A549 (cell line): ENCODE measurements around the gene NTRK2. TPM values are rescaled to one million over a fixed set of nuclear protein-coding genes. Genes with fewer than 3 reads are reported as not detected.

Experiments
- ATAC-seq, 2 experiments: fragments of 200-7000 bp in 1 of 2; fragments of >200 bp in 1 of 2; cut with Nextera tagmentation in 1 of 2; cut with Tn5 transposase in 1 of 2; 3 replicates each; pipeline versions ENCODE4 v1.8.0 to v1.9.1; 2018 to 2020; ENCODE audit warnings: mild to moderate bottlenecking in 1 of 2, moderate library complexity in 1 of 2
- CTCF ChIA-PET: fragments of 300-600 bp; sonication (Branson Sonifier 250); formaldehyde crosslinking; extraction: SDS; loops from one replicate; lab custom pipeline; 2021; ENCODE audit warnings: antibody characterized with exemption, inconsistent platforms; lab: Yijun Ruan, JAX
- POLR2A ChIA-PET: fragments of 350-600 bp; formaldehyde crosslinking; extraction: SDS; loops from one replicate; lab custom pipeline; 2021; ENCODE audit warnings: antibody characterized with exemption, inconsistent platforms; lab: Yijun Ruan, JAX
- DNase-seq, 2 experiments: peaks; one replicate each; pipeline versions ENCODE4 v3.0.0 to v3.0.0-alpha.2; 2011 to 2016; ENCODE audit warnings: low read depth in 1 of 2, low spot score in 1 of 2
- FAIRE-seq: peaks from 2 replicates; lab custom pipeline; 2011; peaks lifted over from hg19 to GRCh38; lab: Jason Lieb, UNC
- H3K27ac ChIP-seq, 2 experiments: fragments of >200 bp; sonication (Bioruptor Twin); formaldehyde crosslinking; 3 replicates each; pipeline ENCODE4 v1.5.1; 2016 to 2017
- H3K4me1 ChIP-seq: fragments of >200 bp; sonication (Bioruptor Twin); formaldehyde crosslinking; 3 replicates; pipeline ENCODE4 v1.6.1; 2016
- H3K4me2 ChIP-seq: fragments of >200 bp; sonication (Bioruptor Twin); formaldehyde crosslinking; 3 replicates; pipeline ENCODE4 v1.6.1; 2016
- H3K4me3 ChIP-seq: fragments of >200 bp; sonication (Bioruptor Twin); formaldehyde crosslinking; 3 replicates; pipeline ENCODE4 v1.5.1; 2016
- H3K9me3 ChIP-seq: fragments of >200 bp; sonication (Bioruptor Twin); formaldehyde crosslinking; 3 replicates; pipeline ENCODE4 v1.6.1; 2016
- ATOH8 ChIP-seq: fragments of 250-450 bp; sonication (Bioruptor Pico); IDR thresholded peaks from 2 replicates; pipeline ENCODE4 v1.5.0; 2020; ENCODE audit warnings: low read depth, mild to moderate bottlenecking, moderate library complexity
- BHLHE40 ChIP-seq: IDR thresholded peaks from 2 replicates; pipeline ENCODE4 v1.6.1; 2012; ENCODE audit warnings: low read depth, low read length, inconsistent platforms
- CHD4 ChIP-seq: fragments of 200-600 bp; sonication (generic); IDR thresholded peaks from 2 replicates; pipeline ENCODE4 v1.6.1; 2016; ENCODE audit warnings: antibody characterized with exemption, mild to moderate bottlenecking, borderline replicate concordance
- CTCF ChIP-seq: fragments of >200 bp; sonication (Bioruptor Twin); formaldehyde crosslinking; IDR thresholded peaks from 3 replicates; pipeline ENCODE4 v1.5.1; 2016
- EHF ChIP-seq: fragments of 250-450 bp; sonication (Bioruptor Pico); IDR thresholded peaks from 2 replicates; pipeline ENCODE4 v1.5.0; 2020; ENCODE audit warnings: mild to moderate bottlenecking
- EHMT2 ChIP-seq: fragments of 200-600 bp; sonication (generic); IDR thresholded peaks from 2 replicates; pipeline ENCODE4 v1.6.1; 2016; ENCODE audit warnings: antibody characterized with exemption, low read depth, mild to moderate bottlenecking, moderate library complexity
- FOSL2 ChIP-seq, 2 experiments: fragments of 450-650 bp in 1 of 2; fragments of >200 bp in 1 of 2; sonication (Bioruptor Twin) in 1 of 2; formaldehyde crosslinking; IDR thresholded peaks; 2 replicates each; pipeline versions ENCODE4 v1.5.0 to v1.6.1; 2016 to 2020; ENCODE audit warnings: mild to moderate bottlenecking in 1 of 2, moderate library complexity in 1 of 2
- FOXS1 ChIP-seq: fragments of 250-450 bp; sonication (Bioruptor Pico); IDR thresholded peaks from 2 replicates; pipeline ENCODE4 v1.5.0; 2020; ENCODE audit warnings: mild to moderate bottlenecking, moderate library complexity
- HDAC2 ChIP-seq: fragments of 200-600 bp; sonication (generic); IDR thresholded peaks from 2 replicates; pipeline ENCODE4 v1.6.1; 2016
- HES2 ChIP-seq: fragments of >200 bp; sonication (Bioruptor Twin); formaldehyde crosslinking; IDR thresholded peaks from 2 replicates; pipeline ENCODE4 v1.6.1; 2016
- HMGXB4 ChIP-seq: fragments of 250-450 bp; sonication (Bioruptor Pico); IDR thresholded peaks from 2 replicates; pipeline ENCODE4 v1.5.0; 2021; ENCODE audit warnings: mild to moderate bottlenecking, moderate library complexity, borderline replicate concordance
- HOXA7 ChIP-seq: fragments of 250-450 bp; sonication (Bioruptor Pico); IDR thresholded peaks from 2 replicates; pipeline ENCODE4 v1.5.0; 2020; ENCODE audit warnings: mild to moderate bottlenecking, moderate library complexity
- HOXB13 ChIP-seq: fragments of 250-450 bp; sonication (Bioruptor Pico); IDR thresholded peaks from 2 replicates; pipeline ENCODE4 v1.5.0; 2020; ENCODE audit warnings: low read depth, mild to moderate bottlenecking, moderate library complexity
- MAX ChIP-seq: IDR thresholded peaks from 2 replicates; pipeline ENCODE4 v1.6.1; 2012
- MYC ChIP-seq: IDR thresholded peaks from 2 replicates; pipeline ENCODE4 v1.6.1; 2012; ENCODE audit warnings: mild to moderate bottlenecking, inconsistent platforms, low read length, improper control_type of control experiment, borderline replicate concordance
- RARB ChIP-seq: fragments of 250-450 bp; sonication (Bioruptor Pico); IDR thresholded peaks from 2 replicates; pipeline ENCODE4 v1.8.0; 2021; ENCODE audit warnings: mild to moderate bottlenecking, moderate library complexity
- REST ChIP-seq: fragments of 200-600 bp; sonication (generic); IDR thresholded peaks from 2 replicates; pipeline ENCODE4 v1.6.1; 2016; ENCODE audit warnings: antibody characterized with exemption, mild to moderate bottlenecking, moderate library complexity
- ZC3H11A ChIP-seq: fragments of 450-650 bp; IDR thresholded peaks from 2 replicates; pipeline ENCODE4 v1.6.1; 2014; ENCODE audit warnings: antibody characterized with exemption, mild to moderate bottlenecking
- ZFP36 ChIP-seq: fragments of 450-650 bp; IDR thresholded peaks from 2 replicates; pipeline ENCODE4 v1.6.1; 2014; ENCODE audit warnings: borderline replicate concordance; ENCODE audit not compliant: partially characterized antibody
- ZSCAN20 ChIP-seq: fragments of 250-450 bp; sonication (Bioruptor Pico); IDR thresholded peaks from 2 replicates; pipeline ENCODE4 v1.8.0; 2022; ENCODE audit warnings: mild to moderate bottlenecking, moderate library complexity
- WGBS: methylation state at CpG from one replicate; pipeline ENCODE4 v1.1.6; 2017; ENCODE audit errors: missing lambda C conversion rate; 5-methylcytosine and 5-hydroxymethylcytosine counted together
- polyA plus RNA-seq, 4 experiments: library from polyadenylated mRNA; depleted of rRNA in 3 of 4; stranded (reverse); fragments of >200 nt; fragmentation: RNase III in 1 of 4; extraction: RNeasy Plus Mini Kit Qiagen cat#74134 plus additional on column Dnase treatment in 1 of 4; gene quantifications; 2 replicates in 3 of 4; 3 replicates in 1 of 4; pipeline ENCODE4 v1.2.3, GENCODE V29; 2011 to 2017
- TF ChIP-seq, protein P1 (sequence below): IDR thresholded peaks from 2 replicates; pipeline ENCODE4 v1.6.1; 2012; ENCODE audit warnings: low read depth, borderline replicate concordance
- TF ChIP-seq, protein P2 (sequence below): fragments of 450-650 bp; IDR thresholded peaks from 2 replicates; pipeline ENCODE4 v1.6.1; 2014; ENCODE audit warnings: antibody characterized with exemption

Gene NTRK2
- polyA plus RNA-seq, 2 of the 4 experiments (the other 2 are of a cell fraction) = 0.03 TPM

GRCh38 chr9:84900421-84900820 lies 230.9 kb downstream of the NTRK2 start (continued):
- TF ChIP-seq, protein P1, sequence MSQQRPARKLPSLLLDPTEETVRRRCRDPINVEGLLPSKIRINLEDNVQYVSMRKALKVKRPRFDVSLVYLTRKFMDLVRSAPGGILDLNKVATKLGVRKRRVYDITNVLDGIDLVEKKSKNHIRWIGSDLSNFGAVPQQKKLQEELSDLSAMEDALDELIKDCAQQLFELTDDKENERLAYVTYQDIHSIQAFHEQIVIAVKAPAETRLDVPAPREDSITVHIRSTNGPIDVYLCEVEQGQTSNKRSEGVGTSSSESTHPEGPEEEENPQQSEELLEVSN = no peak
- TF ChIP-seq ZFP36 (no peak), ZC3H11A (no peak)

DNA sequence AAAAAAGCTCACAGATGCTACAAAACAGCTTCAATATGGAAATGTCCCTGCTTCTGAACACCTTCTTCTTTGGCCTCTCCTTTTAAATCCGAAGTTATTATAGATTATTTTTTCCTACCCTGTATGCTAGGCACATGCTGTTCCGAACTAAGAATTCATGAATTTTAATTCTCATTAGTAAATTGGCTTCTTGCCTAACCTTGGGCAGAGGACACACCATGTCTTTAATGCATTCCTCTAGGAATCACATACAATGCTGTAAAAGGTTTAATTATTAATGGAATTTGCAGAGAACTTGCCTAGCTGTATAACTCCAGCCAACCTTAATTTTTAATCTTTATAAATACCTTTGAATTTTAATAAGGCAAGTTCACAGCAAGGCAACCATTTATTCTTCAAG lies 234.4 kb downstream of the NTRK2 start:
- Histone ChIP-seq H3K4me2 (no peak overlapping the region), H3K4me1 (no peaks in the 10 kb centered on the region), H3K4me3 (no peak overlapping the region), H3K27ac (no peak overlapping the region), H3K9me3 (peaks cover 3% of the 10 kb centered on the region; the same call in 1 of the 3 replicates)
- FAIRE-seq = no peak
- no peak for ATAC-seq
- no peak for DNase-seq
- POLR2A ChIA-PET = no interaction called here
- CTCF ChIA-PET = interaction anchor here (1.3 to 1.4 kb wide), 2 partner anchors 12 to 29 kb away, joined by 4 read pairs; no protein-coding TSS in a partner anchor
- 4% methylated on average over 2 of the region's 2 CpGs for WGBS
- no peak for TF ChIP-seq ZFP36
- TF ChIP-seq RARB (CRISPR knock-in tag) = no peak
- no peak for TF ChIP-seq ZSCAN20 (CRISPR knock-in tag)
- no peak for TF ChIP-seq CHD4
- no peak for TF ChIP-seq MAX
- TF ChIP-seq HMGXB4 = no peak
- TF ChIP-seq BHLHE40 = no peak

DNA sequence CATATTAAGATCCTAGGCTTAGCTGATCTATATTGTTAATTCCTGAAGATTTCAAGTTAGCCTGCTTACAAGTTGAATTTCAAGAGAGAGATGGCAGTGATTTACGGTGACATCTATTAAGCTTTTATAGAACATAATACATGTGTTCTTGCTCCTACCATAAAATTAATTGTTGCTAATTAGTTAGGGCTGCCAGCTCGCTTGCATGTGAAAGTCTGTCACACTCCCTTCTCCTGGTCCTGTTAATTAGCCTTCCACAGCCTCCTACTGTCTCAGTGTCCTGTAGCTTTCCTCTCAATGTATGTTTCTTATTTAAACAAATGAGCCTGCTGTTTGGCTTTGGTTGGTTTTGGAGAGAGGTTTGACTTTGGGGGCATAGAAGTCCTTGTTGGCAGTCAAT lies 247.2 kb downstream of the NTRK2 start:
- ChIA-PET POLR2A (no interaction called here), CTCF (interaction anchor here (1.4 to 1.5 kb wide), 2 partner anchors 35 to 38 kb away, joined by 3 to 6 read pairs; no protein-coding TSS in a partner anchor)
- 50% methylated on average over 2 of the region's 2 CpGs for WGBS
- Histone ChIP-seq H3K4me1 (no peaks in the 10 kb centered on the region), H3K27ac (no peak overlapping the region), H3K9me3 (no peaks in the 10 kb centered on the region), H3K4me2 (no peak overlapping the region), H3K4me3 (no peak overlapping the region)
- ATAC-seq (no peak), DNase-seq (no peak), FAIRE-seq (no peak)
- TF ChIP-seq ATOH8 = no peak
- TF ChIP-seq HES2 = no peak
- no peak for TF ChIP-seq MYC
- no peak for TF ChIP-seq HOXA7 (CRISPR knock-in tag)
- TF ChIP-seq MAX = no peak
- no peak for TF ChIP-seq FOSL2 (IDR thresholded peaks at IDR 0.05)
- no peak for TF ChIP-seq FOSL2 (CRISPR knock-in tag; IDR thresholded peaks at IDR 0.05)
- TF ChIP-seq, protein P2, sequence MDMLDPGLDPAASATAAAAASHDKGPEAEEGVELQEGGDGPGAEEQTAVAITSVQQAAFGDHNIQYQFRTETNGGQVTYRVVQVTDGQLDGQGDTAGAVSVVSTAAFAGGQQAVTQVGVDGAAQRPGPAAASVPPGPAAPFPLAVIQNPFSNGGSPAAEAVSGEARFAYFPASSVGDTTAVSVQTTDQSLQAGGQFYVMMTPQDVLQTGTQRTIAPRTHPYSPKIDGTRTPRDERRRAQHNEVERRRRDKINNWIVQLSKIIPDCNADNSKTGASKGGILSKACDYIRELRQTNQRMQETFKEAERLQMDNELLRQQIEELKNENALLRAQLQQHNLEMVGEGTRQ = no peak
- TF ChIP-seq FOXS1 (CRISPR knock-in tag) = no peak
- TF ChIP-seq EHMT2 = no peak
- TF ChIP-seq REST = no peak
- no peak for TF ChIP-seq EHF
- no peak for TF ChIP-seq CTCF
- TF ChIP-seq HOXB13 (CRISPR knock-in tag) = no peak
- no peak for TF ChIP-seq HDAC2
